Kidney tubule cell (primary cell): ENCODE results near the gene PPM1J.
"Not testable (repeated sequence)": the region's sequence is repeated elsewhere in the genome, so short reads cannot be mapped to it uniquely, and the experiment has no call there.

Experiments used
- DNase-seq: peaks from one replicate; pipeline ENCODE4 v3.0.0-alpha.2; 2018; ENCODE audit warnings: low spot score

Gene PPM1J

DNA sequence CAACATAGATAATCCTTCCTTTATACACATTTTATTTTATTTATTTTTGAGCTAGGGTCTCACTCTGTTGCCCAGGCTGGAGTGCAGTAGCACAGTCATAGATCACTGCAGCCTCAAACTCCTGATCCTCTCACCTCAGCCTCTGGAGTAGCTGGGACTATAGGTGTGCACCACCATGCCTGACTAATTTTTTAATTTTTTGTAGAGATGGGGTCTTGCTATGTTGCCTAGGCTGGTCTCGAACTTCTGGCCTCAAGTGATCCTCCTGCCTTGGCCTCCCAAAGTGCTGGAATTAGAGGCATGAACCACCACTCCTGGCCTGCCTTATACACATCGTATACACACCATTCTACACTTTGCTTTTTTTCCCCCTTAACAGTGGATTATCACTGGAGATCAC, 6.2 kb upstream of the PPM1J start:
- not testable (repeated sequence) for DNase-seq

DNA sequence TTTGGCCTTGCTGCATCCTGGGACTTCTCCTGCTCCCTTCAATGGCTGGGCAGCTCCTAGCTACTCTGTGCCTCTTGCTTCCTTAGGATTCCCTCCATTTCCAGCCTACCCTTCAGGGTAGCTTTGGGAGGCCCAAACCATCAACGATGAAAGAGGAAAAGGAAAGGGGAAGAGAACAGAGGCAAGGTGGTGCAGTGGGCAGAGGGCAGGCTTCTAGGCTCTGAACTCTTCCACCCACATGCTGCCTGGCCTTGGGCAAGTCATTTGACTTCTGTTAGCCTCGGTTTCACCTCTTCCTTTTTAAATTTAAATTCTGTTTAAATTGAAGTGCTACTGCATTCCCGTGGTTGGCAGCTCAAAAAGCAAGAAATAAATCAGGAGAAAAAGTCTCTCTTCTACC, 5.7 kb upstream of the PPM1J start:
- DNase-seq, result no peak

DNA sequence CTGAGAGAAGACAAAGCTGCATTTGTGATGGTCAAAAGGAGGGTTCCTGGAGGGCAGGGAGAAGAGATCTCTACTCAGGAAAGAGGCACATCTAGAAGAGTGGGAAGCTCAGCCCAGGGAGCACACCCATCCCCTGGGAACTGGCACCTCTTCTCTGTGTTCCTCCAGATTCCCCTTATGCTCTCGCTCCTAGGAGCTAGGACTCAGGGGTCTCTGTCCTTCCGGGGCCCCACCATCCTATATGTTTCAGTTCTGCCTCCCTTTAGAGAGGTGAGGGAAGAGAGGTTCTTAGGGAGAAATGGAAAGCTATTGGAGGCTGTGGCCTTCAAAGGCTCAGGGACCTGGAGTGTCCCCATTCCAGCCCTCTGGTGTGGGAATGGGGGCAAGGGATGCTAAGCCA, 4.6 kb upstream of the PPM1J start:
- no peak for DNase-seq

DNA sequence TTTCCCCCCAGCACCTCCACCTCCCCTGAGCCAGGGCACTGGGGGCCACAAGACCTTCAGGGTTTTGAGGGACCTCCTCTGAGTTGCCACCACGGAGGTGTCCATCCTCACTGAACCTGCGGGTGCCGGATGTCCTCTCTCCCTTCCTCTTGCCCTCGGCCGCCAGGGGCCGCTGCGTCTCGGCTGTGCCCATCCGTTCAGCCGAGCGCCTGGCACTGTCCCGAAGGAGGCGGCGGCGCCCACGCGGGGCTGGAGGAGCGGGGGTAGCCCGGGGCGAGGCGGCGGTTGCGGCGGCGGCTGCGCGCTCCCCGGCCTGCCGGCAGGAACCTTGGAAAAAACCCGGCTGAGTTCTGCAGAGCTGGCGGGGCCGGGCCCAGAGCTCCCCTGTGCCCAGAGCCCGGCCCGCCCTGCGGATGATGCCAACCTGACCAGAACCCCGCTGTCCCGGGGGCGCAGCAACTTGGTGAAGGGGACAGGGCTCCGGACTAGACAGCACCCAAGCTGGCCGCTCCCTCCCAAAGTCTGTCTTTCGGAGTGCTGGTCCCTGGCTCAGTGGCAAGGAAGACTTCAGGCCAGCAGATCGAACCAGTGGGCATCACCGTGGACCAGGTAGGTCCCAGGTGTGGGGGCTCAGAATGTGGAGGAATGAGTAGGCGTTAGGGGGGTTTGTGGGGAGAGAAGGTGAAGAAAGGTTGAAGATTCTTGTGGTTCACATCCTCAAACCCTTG, 3.7 kb upstream of the PPM1J start:
- peak; percentile 80 for DNase-seq

DNA sequence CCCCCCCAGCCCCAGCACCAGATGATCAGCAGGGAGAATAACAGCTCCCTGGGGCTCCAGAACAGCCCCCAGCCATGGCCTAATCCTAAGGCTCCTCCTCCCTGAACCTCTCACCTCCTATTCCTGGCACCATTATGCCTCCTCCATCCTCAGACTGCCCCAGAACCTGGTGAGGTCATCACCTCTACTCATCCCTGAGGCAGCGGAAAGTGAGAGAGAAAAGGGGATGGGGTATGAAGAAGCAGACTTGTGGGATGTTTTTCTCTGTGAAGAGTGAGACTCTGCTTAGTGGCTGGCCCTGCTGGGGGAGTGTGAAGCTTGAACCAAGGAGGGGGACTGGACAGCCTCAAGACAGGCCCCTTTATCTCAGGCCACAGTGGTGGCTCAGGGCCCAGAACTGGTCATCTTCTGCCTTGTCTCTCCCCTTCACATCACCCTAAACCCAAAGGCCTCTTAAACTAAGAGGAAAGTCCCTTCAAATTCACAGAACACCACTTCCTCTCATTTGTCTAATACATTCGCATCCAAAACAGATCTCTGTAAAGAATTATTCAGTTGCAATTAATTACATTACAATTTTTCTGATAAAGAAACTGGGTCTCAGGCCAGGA, 2.2 kb upstream of the PPM1J start:
- no peak for DNase-seq

DNA sequence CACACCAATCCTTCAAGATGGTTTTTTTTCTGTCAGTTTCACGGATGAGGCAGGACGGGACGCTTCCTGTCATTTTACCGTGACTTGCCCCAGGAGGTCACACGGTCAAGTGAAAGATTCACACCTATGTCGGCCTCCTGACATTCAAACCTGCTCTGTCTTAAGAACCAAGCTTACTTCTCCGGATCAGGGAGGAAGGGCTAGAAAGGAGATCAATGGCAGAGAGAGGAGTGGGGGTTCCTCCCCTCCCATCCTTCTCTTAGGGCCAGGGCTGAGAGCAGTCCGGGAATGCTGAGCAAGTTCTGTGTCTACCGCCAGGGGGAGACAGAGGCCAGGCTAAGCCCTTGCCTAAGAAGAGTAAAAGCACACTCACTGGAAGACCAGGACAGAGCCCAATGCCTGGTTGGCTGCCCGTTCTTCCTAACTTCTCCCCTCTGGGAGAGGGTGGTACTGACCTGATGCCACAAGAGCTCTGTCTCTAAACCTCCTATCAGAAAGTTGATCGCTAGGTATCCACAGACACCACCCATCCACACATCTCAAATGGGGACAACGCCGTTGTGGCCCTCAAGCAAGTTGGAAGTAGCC, 1.1 kb upstream of the PPM1J start:
- peak; percentile 91 for DNase-seq

DNA sequence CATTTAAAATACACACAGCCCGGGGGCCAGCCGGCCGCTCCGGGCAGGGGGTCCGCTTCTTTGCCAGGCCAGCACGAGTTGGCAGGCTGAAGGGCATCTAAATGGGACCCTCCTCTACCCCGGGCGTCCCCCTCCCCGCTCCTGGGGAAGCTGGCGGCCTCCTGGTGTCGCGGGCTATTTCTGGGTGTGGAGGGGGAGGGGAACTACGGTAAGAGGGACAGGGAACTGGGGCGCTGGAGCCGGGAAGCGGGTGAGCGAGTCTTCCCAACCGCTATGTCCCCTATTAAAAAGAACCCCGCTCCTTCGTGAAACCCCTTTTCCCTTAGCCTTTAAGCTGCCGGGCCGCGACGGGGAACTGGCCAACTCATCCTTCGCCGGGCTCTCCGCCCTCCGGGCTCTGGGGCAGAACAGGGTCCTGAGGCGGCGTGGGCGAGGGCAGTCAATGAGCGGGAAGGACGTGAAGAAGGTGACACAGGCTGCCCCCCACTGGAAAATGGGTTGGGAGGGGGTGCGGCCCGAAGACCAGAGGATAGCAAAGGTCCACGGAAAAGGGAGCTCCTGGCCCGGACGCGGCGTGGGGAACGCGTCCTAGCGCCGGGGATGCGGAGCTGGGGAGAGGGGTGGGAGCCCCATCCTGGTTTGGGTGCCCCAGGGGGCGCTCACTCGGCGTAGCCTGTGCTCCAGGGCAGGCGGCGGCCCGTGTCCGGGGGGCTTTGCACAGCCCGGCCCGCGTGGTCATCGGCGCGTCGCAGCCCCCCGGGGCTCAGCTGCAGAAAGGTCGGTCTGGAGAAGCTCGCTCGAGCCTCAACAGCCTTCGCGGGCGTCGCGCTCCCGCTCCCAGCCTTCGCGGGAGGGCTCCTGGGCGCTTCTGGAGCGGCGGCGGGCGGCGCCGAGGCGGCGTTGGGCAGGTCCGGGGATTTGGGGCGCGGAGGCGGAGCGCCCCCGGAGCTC, 544 bp downstream of the PPM1J start:
- DNase-seq, result no peak

DNA sequence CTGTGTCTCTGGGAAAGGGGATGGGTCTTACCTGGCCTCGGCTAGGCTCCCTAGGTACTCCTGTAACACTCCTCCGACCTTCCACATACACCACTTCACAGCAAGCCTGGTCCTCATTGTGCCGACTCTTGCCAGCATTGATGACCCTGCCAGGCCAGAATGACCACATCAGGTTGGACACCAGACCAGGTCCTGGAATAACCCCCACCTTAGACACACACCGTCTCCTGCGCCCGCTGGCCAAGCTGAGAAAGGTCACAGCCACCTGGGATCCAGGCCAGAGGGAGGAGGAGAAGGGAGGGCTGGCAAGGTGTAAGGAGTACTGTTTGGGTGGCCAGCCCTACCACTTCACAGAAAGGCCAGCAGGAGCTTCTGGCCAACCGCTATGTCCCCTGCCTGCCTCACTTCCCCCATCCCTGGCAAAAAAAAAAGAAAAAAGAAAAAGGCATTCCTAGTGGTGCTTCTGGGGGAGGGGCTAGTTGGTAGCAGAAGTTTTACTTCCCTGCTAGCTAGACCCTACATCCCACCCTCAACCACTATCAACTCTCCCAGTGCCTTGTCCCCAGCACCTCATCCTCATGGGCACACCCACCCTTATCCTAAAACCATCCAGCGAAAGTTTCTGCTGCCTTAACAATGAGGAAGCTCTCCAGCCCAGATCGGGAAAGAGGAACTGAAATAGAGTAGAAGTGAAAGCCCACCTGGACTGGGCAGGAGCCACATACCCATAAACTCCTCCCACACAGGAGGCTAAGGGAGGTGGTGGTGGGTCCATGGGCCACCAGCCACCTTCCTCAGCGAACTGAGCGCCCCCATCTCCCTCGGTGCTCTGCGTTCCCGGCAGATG, 1.4 kb downstream of the PPM1J start:
- no peak for DNase-seq

DNA sequence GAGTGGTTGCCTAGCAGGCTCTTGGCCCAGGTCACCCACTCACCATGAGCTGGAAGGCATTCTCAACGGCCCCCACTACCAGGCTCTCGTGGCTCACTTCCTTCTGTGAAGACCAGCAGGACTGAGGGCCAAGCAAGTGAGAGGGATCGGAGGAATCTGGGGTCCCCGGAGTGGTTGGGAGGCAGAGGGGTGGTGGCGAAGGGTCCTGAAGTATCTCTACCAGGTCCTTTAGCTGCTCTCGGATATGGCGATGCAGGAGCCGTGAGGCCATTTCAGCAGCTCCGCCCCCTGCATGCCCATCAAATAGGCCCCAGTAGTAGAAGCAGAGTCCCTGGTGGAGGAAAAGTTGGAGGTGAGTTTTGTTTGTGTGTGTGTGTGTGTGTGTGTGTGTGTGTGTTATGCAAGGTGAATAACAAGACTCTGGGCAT, 2.4 kb downstream of the PPM1J start:
- DNase-seq, result no peak

DNA sequence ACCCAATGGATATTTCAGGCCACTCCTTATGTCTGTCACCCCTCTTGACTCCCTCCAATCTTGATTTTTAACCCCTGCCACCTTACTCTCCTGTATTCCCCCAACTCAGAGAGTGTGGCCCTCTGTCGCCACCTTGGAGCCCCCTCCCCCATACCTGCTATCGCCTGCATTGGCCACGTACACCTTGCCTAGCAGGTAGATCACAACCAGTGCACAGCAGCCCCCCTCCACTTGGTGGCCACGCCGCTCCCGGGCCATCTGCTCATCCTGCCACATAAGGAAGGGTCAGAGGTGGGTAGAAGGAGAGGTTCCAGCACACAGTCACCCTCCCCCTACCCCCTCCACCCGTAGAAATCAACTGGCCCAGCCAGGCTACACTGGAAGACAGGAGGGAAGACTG, 2.9 kb downstream of the PPM1J start:
- no peak for DNase-seq

DNA sequence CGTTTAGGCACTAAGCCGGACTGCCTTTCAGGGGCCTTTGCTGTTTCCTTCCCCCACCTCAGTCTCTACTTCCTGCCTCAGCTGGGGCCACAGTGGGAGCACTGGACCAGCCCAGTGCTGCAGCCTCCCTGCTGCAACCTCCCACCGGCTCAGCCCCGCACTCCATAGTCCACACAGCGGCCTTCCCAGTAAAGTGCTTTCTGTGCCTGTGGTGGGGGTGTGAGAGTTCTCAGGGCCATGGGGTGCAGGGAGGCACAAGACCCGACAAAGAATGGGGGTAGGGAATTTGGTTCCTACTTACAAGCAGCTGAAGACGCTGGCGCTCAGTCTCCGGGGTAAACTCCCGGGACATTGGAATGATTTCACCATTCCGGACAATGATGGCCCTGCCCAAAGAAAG, 3.5 kb downstream of the PPM1J start:
- no peak for DNase-seq

DNA sequence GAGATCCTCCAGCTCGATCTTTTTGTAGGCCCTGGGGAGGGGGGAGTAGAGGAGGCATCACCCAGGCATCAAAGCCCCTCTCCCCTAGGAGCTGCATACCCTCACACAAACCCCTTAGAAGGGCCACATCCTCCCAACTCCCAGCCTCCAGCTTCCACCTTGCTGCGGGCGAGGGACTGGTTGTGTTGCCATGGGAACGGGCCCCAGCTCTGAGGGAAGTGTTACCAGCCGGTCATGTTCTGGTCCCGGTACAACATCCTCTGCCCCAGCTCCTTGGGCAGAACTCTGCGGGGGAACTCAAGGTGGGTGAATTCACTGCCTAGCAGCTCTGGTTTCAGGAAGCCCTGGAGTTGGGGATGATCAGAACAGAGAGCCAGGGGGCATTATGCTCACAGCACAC, 4.1 kb downstream of the PPM1J start:
- no peak for DNase-seq

DNA sequence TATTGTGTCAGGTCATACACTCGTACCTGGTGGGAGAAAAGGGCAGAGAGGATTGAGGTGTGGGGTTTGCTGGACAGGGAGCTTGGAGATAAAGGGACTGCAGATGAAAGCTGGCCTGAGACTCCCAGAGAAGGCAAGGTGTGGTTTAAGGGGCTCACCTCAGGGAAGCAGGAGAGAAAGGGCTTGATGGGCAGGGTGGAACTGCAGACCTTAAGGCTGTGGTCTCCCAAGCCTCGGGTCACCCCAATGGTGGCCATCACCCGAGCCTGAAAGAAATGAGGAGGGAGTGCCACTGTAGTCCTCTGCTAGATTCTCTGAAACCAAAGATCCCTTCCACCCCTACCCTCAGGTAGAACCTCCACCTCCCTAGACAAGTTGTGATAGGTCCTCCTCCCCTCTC, 4.5 kb downstream of the PPM1J start:
- DNase-seq, result no peak

DNA sequence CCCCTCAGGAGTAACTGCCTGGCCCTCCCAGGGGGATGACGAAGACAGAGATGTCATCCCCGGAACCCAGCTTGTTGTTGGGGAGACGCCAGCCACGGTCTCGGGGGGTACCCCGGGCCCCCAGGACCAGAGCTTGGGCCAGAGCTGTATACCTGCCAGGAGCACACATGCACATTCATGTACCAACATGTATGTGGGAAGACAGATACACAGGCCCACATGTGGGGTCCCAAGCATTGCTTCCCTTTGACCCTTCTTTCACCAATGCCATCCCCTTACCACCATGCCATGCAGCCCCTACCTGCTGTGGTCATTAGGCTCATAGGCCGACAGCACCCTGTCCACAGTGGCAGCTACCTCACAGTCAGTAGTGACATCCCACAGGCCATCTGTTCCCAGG, 5.0 kb downstream of the PPM1J start:
- DNase-seq, result no peak

DNA sequence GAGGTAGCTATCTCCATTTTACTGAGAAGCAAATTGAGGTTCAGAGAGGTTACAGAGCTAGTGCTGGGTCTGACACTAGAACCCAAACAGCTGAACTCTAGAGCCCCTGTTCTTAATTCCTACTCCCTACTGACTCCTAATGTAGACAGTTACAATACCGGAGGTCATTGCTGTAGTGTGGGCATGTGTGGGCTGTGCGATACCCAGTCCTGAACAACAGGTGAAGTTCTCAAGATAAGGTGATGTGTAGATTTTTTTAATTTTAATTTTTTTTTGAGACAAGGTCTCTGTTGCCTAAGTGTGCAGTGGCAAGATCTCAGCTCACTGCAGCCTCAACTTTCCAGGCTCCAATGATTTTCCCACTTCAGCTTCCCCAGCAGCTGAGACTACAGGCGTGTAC, 6.6 kb downstream of the PPM1J start:
- DNase-seq, result no peak

DNA sequence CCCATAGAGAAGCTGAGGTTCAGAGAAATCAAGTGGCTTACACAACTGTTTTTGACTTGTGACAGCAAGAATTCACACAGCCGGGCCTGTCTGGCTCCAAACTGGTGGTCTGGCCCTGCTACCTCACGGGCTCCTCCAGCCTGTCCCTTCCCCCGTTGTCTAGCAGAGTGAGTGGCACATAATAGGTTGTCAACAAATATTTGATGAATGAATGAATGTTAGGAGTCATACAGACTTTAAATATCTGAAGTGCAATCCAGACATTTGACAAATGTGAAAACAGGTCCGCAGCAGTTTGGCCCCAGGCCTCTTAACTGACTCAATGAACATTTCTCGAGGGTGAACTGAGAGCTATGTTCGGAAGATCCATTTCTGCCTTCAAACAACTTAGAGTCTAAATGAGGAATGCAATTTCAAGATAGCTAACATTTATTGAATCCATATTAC, 7.1 kb downstream of the PPM1J start:
- no peak for DNase-seq

DNA sequence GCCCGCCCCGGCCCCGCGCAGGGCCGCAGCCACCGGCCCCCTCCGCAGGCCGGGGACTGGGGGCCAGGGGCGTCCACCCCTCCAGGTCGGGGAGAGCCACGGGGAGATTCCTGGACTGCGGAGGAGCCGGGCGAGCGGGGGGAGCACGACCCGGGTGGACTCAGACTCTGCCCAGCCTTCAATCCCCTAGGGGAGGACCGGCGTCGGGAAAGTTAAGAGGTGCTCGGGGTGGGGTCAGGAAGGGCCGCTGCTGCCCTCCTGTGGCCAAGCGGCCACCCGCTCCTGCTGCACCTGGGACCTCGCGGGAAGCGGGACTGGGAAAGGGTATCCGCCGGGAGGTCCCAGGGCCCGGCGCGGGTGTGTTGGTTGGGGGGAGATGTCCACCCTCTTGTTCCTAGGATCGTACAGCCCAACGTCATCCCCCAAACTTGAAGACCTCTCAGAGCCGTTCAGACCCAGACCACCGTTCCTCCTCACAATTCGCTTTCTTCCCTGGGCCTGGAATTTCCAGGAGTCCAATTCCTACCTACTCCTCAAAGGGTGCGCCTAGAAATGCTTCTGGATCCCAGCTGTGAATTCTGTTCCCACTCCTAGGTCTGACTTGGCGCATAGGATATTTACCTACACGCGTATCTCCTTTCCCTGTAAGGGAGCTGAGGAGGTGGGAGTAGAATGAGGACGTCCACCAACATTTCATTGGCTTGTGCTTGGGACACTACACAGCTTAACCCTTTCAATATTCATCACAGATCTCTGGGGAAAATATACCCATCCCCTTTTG, 7.7 kb downstream of the PPM1J start:
- peak; percentile 92 for DNase-seq

DNA sequence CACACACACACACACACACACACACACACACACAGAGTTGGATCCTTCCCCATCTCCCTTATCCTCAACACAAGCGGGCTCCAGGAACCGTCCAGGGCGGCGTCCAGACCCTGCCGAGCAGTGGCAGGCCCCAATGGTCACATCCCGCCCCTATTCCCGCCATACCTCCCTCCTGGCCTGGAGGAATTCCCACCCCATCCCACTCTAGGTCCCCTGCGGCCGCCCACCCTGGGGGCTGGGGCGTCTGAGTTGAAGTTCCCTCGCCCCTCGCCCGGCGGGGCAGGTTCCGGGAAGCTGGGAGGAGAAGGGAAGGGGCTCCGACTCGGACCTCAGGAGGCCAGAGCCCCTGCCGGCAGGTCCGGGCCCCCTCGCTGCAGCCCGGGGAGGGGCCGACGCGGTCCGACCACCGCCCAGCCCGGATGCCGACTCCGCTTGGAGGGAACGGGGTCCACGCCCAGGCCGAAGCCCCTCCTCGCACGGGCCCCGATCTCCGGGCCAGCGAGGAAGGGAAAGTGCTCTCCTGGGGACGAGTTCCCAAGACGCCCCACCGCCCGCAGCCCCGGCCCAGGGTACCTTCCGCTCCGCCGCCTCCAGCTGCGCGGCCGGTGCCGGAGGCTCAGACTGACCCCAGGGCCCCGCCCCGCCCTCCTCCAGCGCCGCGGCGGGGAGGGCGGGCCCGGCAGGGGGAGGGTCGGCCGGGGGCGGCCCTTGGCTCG, 8.5 kb downstream of the PPM1J start, which contains the start of gene RHOC:
RHOC (minus strand) TSS at position 623 of the 716 bp plus-strand sequence. CDS start 3,328 bp downstream, outside the sequence.
- DNase-seq, result peak; percentile 22

DNA sequence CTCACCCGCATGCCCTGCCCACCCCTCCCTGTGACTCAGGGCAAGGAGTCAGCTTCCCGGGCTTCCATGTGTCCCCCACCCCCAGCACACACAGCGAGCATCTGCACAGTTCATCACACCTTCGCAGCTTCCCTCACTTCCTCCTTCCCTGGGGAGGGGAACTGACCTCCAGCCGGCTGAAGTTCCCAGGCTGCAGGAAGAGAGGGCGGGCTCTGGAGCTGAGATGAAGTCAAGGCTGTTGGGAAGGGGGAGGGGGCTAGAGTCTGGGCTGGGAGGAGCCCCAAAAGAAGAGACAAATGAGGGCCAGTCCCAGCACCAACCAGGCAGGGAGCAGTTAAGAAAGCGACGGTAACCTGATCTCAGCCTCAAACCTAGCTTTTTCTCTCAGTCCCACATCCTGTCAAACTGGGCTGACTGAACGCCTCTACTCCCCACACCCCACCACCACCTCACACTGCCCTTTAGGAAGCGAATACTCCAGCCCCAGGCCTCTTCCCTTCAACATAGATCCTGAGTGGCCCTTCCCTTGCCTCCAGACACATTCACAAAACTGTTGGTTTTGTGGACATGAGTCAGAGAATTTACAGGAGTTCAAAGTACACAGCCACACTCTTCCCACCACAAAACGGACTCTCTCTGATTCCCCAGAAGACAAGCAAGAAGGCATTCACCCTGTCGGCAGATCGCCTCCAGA, 10.1 kb downstream of the PPM1J start:
- peak; percentile 100 for DNase-seq
